Chondrocyte (in vitro differentiated cells): ENCODE data around the gene SMAD3. TPM values are rescaled to one million over a fixed set of nuclear protein-coding genes. Genes with fewer than 3 reads are reported as not detected.

ENCODE experiments used
- DNase-seq: peaks from one replicate; pipeline ENCODE4 v3.0.0; 2021; ENCODE audit warnings: mixed read lengths, low spot score
- H3K27ac Mint-ChIP-seq: one replicate; pipeline ENCODE4 v1.8.0; 2021; ENCODE audit warnings: mild to moderate bottlenecking, moderate library complexity, mixed read lengths; ENCODE audit not compliant: unreplicated experiment
- H3K27me3 Mint-ChIP-seq: 2 replicates; pipeline ENCODE4 v1.8.0; 2021; ENCODE audit warnings: low read depth, mixed read lengths
- H3K36me3 Mint-ChIP-seq: 2 replicates; pipeline ENCODE4 v1.8.0; 2021; ENCODE audit warnings: low read depth, mixed read lengths
- H3K4me1 Mint-ChIP-seq: 2 replicates; pipeline ENCODE4 v1.8.0; 2021; ENCODE audit warnings: low read depth, mild to moderate bottlenecking, mixed read lengths
- H3K4me3 Mint-ChIP-seq: one replicate; pipeline ENCODE4 v1.8.0; 2021; ENCODE audit warnings: mild to moderate bottlenecking, moderate library complexity, mixed read lengths; ENCODE audit not compliant: unreplicated experiment
- H3K9me3 Mint-ChIP-seq: 2 replicates; pipeline ENCODE4 v1.8.0; 2021; ENCODE audit warnings: low read depth, mixed read lengths
- CTCF ChIP-seq: fragments of 200-600 bp; sonication (generic); IDR thresholded peaks from 2 replicates; pipeline ENCODE4 v1.5.0; 2021; ENCODE audit warnings: antibody characterized with exemption, mild to moderate bottlenecking, moderate library complexity
- total RNA-seq: library from RNA; stranded (reverse); gene quantifications from 3 replicates; pipeline ENCODE4 v1.2.1, GENCODE V29; 2021

SMAD3 gene
- total RNA-seq, 1 donor from 2014 or later: 23.2 TPM

- no peaks in the 10 kb centered on the region for H3K9me3 Mint-ChIP-seq
- no peak for DNase-seq
- H3K4me3 Mint-ChIP-seq: no peak overlapping the region
- no peak overlapping the region for H3K27ac Mint-ChIP-seq
- H3K4me1 Mint-ChIP-seq: peaks cover 28% of the 10 kb centered on the region
- peaks cover 33% of the 10 kb centered on the region for H3K36me3 Mint-ChIP-seq
- no peak for TF ChIP-seq CTCF
- no peaks in the 10 kb centered on the region for H3K27me3 Mint-ChIP-seq
Measured at GRCh38 chr15:67190326-67190725, 124.9 kb downstream of the SMAD3 start.

GRCh38 chr15:67190813-67191212, 125.4 kb downstream of the SMAD3 start:
- peaks cover 33% of the 10 kb centered on the region for H3K36me3 Mint-ChIP-seq
- no peak overlapping the region for H3K4me3 Mint-ChIP-seq
- no peak for DNase-seq
- H3K9me3 Mint-ChIP-seq: no peaks in the 10 kb centered on the region
- H3K27me3 Mint-ChIP-seq: no peaks in the 10 kb centered on the region
- H3K27ac Mint-ChIP-seq: no peak overlapping the region
- H3K4me1 Mint-ChIP-seq: peaks cover 28% of the 10 kb centered on the region
- TF ChIP-seq CTCF: no peak

- Mint-ChIP-seq H3K9me3 (no peaks in the 10 kb centered on the region), H3K36me3 (peaks cover 22% of the 10 kb centered on the region), H3K4me3 (no peak overlapping the region), H3K27ac (no peak overlapping the region), H3K27me3 (no peaks in the 10 kb centered on the region), H3K4me1 (peaks cover 20% of the 10 kb centered on the region)
- no peak for TF ChIP-seq CTCF
- no peak for DNase-seq
Measured at GRCh38 chr15:67192185-67192820, 126.9 kb downstream of the SMAD3 start.

- Mint-ChIP-seq H3K27me3 (no peaks in the 10 kb centered on the region), H3K4me3 (no peak overlapping the region), H3K36me3 (peaks cover 19% of the 10 kb centered on the region), H3K9me3 (no peaks in the 10 kb centered on the region), H3K4me1 (peaks cover 19% of the 10 kb centered on the region), H3K27ac (no peak overlapping the region)
- no peak for DNase-seq
- no peak for TF ChIP-seq CTCF
Measured at GRCh38 chr15:67193223-67193990, 128.0 kb downstream of the SMAD3 start.

GRCh38 chr15:67194171-67195114, 129.0 kb downstream of the SMAD3 start:
- Mint-ChIP-seq H3K36me3 (peaks cover 13% of the 10 kb centered on the region), H3K4me1 (peaks cover 14% of the 10 kb centered on the region), H3K27me3 (no peaks in the 10 kb centered on the region), H3K27ac (no peak overlapping the region), H3K4me3 (no peak overlapping the region), H3K9me3 (no peaks in the 10 kb centered on the region)
- TF ChIP-seq CTCF: no peak
- DNase-seq: no peak
